Gastroesophageal sphincter (tissue), 3 donors: ENCODE measurements around the gene LRFN2.

Source experiments
- POLR2AphosphoS5 ChIP-seq: sonication (generic); formaldehyde crosslinking; IDR thresholded peaks from one replicate; pipeline ENCODE4 v1.6.1; 2017; ENCODE audit warnings: antibody characterized with exemption
- TF ChIP-seq, protein P1 (sequence below), 4 experiments: fragments of 200-600 bp in 2 of 4; fragments of 450-650 bp in 2 of 4; sonication (generic) in 1 of 4; IDR thresholded peaks; one replicate each; pipeline ENCODE4 v1.5.1; 2017 to 2019; ENCODE audit warnings: antibody characterized with exemption in 4 of 4, mild to moderate bottlenecking in 2 of 4, moderate library complexity in 2 of 4

DNA sequence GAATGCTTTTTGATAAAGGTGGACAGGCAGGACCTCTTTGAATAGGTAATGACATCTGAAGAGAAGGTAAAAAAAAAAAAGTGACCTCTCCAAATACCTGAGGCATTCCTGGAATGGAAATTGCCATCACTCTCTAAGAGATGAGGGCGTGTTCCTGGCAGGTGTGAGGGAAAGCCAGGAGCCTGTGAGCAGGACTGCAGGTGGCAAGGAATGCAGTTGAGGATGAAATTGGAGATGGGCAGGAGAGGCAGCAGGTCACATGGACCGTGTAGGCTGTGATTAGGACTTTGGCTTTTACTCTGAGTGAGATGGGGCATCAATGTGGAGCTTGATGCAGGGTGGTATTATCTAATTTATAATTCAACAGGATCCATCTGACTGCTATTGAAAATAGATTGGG, 227.4 kb downstream of the LRFN2 start:
- TF ChIP-seq, protein P1, sequence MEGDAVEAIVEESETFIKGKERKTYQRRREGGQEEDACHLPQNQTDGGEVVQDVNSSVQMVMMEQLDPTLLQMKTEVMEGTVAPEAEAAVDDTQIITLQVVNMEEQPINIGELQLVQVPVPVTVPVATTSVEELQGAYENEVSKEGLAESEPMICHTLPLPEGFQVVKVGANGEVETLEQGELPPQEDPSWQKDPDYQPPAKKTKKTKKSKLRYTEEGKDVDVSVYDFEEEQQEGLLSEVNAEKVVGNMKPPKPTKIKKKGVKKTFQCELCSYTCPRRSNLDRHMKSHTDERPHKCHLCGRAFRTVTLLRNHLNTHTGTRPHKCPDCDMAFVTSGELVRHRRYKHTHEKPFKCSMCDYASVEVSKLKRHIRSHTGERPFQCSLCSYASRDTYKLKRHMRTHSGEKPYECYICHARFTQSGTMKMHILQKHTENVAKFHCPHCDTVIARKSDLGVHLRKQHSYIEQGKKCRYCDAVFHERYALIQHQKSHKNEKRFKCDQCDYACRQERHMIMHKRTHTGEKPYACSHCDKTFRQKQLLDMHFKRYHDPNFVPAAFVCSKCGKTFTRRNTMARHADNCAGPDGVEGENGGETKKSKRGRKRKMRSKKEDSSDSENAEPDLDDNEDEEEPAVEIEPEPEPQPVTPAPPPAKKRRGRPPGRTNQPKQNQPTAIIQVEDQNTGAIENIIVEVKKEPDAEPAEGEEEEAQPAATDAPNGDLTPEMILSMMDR (IDR thresholded peaks at IDR 0.05), result no peak
- TF ChIP-seq POLR2AphosphoS5, result no peak
